ENCODE results near the gene SAG. TPM values are rescaled to one million over a fixed set of nuclear protein-coding genes. Genes with fewer than 3 reads are reported as not detected.

The SAG gene
- total RNA-seq, 2 donors from 2014 or later = 0.05 TPM; not detected in 1

- DNase-seq (ENCODE audit: low spot score in 2 of 2) (no peak), ATAC-seq (no peak)
- H3K36me3 Mint-ChIP-seq = peaks cover 5 to 11% of the 10 kb centered on the region in 2 donors
- no peak overlapping the region for H3K27ac Mint-ChIP-seq
- no peaks in the 10 kb centered on the region for H3K9me3 Mint-ChIP-seq
Measured at GRCh38 chr2:233395687-233396086, 88.1 kb downstream of the SAG start.

Other genes starting within 250 kb of the SAG start
- 10 to 100 TPM; 70.7 to 71.1 TPM for gene INPP5D, start 247.5 kb upstream of the SAG start, total RNA-seq
- 10 to 100 TPM; 30.6 to 34.2 TPM for gene ATG16L1, start 56.1 kb upstream of the SAG start, total RNA-seq
- 10 to 100 TPM; 63.2 to 94.8 TPM for gene DGKD, start 46.7 kb downstream of the SAG start, total RNA-seq

Measured in activated naive CD4-positive, alpha-beta T cell treated with anti-CD3 and anti-CD28 coated beads, Interleukin-2, amount 50 U/mL, for 72 hours (primary cell).